Skeletal muscle tissue (tissue), 4 donors: Measurements from ENCODE around the gene MYBPC1. TPM values are rescaled to one million over a fixed set of nuclear protein-coding genes. Genes with fewer than 3 reads are reported as not detected.
A peak's percentile ranks its signal among the peaks of the same experiment; 100 is the strongest.

Source experiments
- H3K27ac ChIP-seq: one replicate; pipeline ENCODE4 v1.7.0; 2013; ENCODE audit warnings: mild to moderate bottlenecking, low read depth, low read length, inconsistent platforms
- H3K27me3 ChIP-seq, 3 donors: one replicate each; pipeline ENCODE4 v1.7.0; 2013; ENCODE audit warnings: low read length in 3 of 3; ENCODE audit not compliant: control insufficient read depth in 3 of 3, insufficient read depth in 3 of 3
- H3K36me3 ChIP-seq, 3 donors: one replicate each; pipeline ENCODE4 v1.7.0; 2013; ENCODE audit warnings: low read length in 3 of 3; ENCODE audit not compliant: control insufficient read depth in 3 of 3, insufficient read depth in 3 of 3
- H3K4me1 ChIP-seq, 3 donors: one replicate each; pipeline ENCODE4 v1.7.0; 2013; ENCODE audit warnings: low read length in 3 of 3, mild to moderate bottlenecking in 3 of 3; ENCODE audit not compliant: control insufficient read depth in 3 of 3, insufficient read depth in 3 of 3
- H3K4me3 ChIP-seq, 3 donors: one replicate each; pipeline ENCODE4 v1.7.0; 2013; ENCODE audit warnings: low read length in 3 of 3
- H3K9ac ChIP-seq, 3 donors: one replicate each; pipeline ENCODE4 v1.7.0; 2013; ENCODE audit warnings: low read length in 3 of 3, mild to moderate bottlenecking in 3 of 3, moderate library complexity in 2 of 3, low read depth in 1 of 3
- H3K9me3 ChIP-seq, 3 donors: one replicate each; pipeline ENCODE4 v1.7.0; 2013; ENCODE audit warnings: low read length in 3 of 3; ENCODE audit not compliant: control insufficient read depth in 3 of 3
- total RNA-seq: library from RNA; depleted of rRNA; stranded (reverse); fragments of >200 nt; gene quantifications from one replicate; pipeline ENCODE4 v1.2.3, GENCODE V29; 2014
- donor health status: Osteomylitis.

The MYBPC1 gene
- total RNA-seq, 1 donor from 2014 or later = 2,201 TPM

DNA sequence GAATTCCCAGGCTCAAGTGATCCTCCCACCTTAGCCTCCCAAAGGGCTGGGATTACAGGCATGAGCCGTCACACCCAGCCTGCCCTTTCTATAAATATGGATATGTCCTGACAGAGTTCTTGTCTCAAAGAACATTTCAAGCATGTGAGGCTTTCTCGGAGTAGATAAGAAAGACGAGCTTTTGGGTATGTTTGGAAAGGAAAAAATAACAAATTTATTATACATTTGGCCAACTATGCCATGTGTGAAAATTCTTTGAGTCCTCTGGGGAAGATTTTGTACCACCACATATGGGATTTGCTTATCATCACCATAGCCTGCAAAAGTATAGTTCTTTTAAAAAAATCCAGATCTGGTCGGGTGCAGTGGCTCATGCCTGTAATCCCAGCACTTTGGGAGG lies 23.7 kb upstream of the MYBPC1 start:
- H3K27me3 ChIP-seq = no peaks in the 10 kb centered on the region
- H3K27ac ChIP-seq = peak overlapping the region; percentile 74

DNA sequence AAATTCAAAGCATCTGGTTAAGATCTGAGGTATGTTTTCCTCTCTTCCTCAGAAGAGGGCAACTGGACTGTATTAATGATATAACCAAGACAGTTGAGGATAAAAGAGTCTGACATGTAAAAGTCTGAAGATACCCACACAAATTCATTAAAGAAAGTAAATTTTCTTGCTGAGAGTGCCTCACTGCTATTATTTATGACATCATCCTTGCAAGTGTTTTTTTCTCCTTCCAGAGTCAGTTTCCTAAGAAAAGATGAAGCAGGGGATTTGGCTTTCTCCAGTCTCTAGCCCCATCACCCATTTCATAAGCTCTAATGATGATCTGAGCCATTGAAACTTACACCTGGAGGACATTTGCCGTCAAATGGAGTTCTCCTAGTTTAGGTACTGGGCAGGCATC lies 21.0 kb upstream of the MYBPC1 start:
- no peak overlapping the region for H3K27ac ChIP-seq
- H3K9me3 ChIP-seq = no peaks in the 10 kb centered on the region
- peaks cover 0 to 8% (median 0%) of the 10 kb centered on the region in 3 donors for H3K4me1 ChIP-seq
- no peak overlapping the region for H3K4me3 ChIP-seq
- H3K9ac ChIP-seq = no peak overlapping the region
- H3K36me3 ChIP-seq = no peaks in the 10 kb centered on the region
- H3K27me3 ChIP-seq = no peaks in the 10 kb centered on the region

More for the DNA sequence above, 23.7 kb upstream of the MYBPC1 start:
- peaks cover 0 to 8% (median 4%) of the 10 kb centered on the region in 3 donors for H3K4me1 ChIP-seq
- H3K9ac ChIP-seq = no peak overlapping the region
- no peaks in the 10 kb centered on the region for H3K9me3 ChIP-seq
- no peaks in the 10 kb centered on the region for H3K36me3 ChIP-seq
- peak overlapping the region in 1 of 3 donors; percentile 42 for H3K4me3 ChIP-seq

DNA sequence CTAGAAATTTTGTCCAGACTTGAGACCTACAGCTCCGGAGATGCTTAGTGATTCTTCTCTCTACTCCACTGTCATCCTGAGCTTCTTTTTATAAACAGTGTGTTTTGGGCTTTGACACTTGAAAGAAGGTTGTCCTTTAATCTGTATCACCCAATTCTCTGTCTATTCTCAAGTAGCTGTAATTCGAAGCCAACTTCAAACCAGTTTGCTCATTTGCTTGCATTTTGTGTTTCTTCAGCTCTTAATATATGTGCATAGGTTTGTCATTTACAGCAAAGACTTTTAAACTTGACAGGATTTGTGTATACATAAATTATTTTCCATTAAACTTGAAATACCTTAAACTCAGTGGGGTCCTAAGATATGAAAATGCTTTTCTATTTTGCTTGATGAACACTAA lies 16.4 kb upstream of the MYBPC1 start:
- no peaks in the 10 kb centered on the region for H3K36me3 ChIP-seq
- no peaks in the 10 kb centered on the region for H3K27me3 ChIP-seq
- no peaks in the 10 kb centered on the region for H3K9me3 ChIP-seq
- H3K4me3 ChIP-seq = no peak overlapping the region
- no peak overlapping the region for H3K27ac ChIP-seq
- no peak overlapping the region for H3K9ac ChIP-seq
- H3K4me1 ChIP-seq = peaks cover 4 to 17% (median 15%) of the 10 kb centered on the region in 3 donors

DNA sequence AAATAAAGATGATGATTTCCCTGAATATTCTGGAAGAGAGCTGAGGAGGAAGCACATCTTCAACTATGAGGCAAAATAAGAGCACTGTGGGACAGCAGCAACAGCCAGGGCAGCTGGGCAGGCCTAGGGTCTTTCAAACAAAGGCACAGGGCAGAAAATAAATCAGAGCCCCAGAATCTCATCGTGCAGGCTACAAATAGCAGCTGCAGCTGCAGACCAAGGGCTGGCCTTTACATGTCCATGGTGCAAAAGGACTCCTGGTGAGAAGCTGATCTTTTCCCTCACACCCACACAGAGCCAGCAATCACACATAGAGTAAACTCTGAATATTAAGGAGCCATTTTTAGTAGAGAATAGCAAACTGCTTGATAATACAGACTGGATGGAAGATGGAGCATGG lies 13.6 kb upstream of the MYBPC1 start:
- H3K27ac ChIP-seq = no peak overlapping the region
- no peaks in the 10 kb centered on the region for H3K9me3 ChIP-seq
- H3K36me3 ChIP-seq = no peaks in the 10 kb centered on the region
- H3K9ac ChIP-seq = peak overlapping the region in 1 of 3 donors; percentile 16
- no peaks in the 10 kb centered on the region for H3K27me3 ChIP-seq
- H3K4me1 ChIP-seq = peaks cover 4 to 29% (median 20%) of the 10 kb centered on the region in 3 donors
- H3K4me3 ChIP-seq = no peak overlapping the region

DNA sequence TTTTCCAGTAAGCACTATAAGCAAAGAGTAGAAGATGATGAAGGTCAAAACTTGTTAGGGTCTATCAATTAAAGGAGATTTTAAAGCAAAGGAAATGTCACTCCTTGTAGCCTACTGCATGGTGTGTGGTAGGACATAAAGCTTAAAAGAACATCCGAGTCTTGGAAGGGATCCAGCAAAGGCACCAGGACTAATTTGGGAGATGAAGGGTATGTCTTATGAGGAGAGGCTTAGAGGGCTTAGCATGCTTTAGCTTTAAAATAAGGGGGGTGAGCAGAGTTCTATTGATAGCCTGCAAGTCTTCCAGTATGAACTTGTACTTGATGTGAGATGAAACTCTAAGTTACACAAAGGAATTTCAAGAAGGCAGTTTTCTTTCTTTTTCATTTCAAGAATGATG lies 11.8 kb upstream of the MYBPC1 start:
- Histone ChIP-seq H3K4me3 (no peak overlapping the region), H3K9me3 (no peaks in the 10 kb centered on the region), H3K4me1 (peaks cover 4 to 29% (median 20%) of the 10 kb centered on the region in 3 donors), H3K27ac (peak overlapping the region; percentile 36), H3K27me3 (no peaks in the 10 kb centered on the region), H3K9ac (no peak overlapping the region), H3K36me3 (no peaks in the 10 kb centered on the region)

DNA sequence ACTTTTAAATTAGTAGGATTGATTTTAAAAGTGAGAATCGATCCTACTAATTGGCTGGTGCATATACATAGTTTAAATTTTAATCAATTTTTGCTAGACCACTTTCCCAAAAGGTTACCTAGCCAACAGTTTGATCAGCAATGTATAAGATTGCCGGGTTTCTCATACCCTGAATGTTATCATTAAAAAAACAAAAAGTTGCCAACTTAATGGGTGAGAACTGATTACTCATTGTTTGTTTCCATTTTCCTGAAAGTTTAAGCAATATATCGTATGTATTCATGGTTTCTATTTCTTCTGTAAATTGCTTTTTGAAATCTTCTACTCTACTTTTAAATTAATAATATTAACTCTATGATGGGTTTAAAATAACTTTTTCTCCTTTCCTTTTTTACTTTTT lies 4.4 kb upstream of the MYBPC1 start:
- Histone ChIP-seq H3K27ac (no peak overlapping the region), H3K4me1 (peaks cover 2 to 8% (median 6%) of the 10 kb centered on the region in 3 donors), H3K9ac (no peak overlapping the region), H3K9me3 (no peaks in the 10 kb centered on the region), H3K36me3 (no peaks in the 10 kb centered on the region), H3K27me3 (no peaks in the 10 kb centered on the region), H3K4me3 (no peak overlapping the region)

DNA sequence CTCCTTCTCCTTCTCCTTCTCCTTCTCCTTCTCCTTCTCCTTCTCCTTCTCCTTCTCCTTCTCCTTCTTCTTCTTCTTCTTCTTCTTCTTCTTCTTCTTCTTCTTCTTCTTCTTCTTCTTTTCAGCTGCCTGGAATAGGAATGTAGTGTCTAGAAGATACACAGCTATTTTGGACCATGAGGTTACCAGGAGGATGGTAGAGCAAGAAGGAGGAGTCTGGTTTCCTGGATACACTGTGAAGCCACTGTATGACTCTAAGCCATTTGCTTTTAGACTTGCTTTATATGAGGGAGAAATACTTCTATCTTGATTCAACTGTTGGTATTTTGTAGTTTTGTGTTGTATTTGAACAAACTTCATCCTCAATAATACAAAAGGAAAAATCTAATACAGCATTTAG lies 3.0 kb upstream of the MYBPC1 start:
- Histone ChIP-seq H3K4me3 (no peak overlapping the region), H3K27me3 (no peaks in the 10 kb centered on the region), H3K9ac (no peak overlapping the region), H3K27ac (peak overlapping the region; percentile 95), H3K4me1 (peaks cover 2 to 8% (median 6%) of the 10 kb centered on the region in 3 donors), H3K9me3 (no peaks in the 10 kb centered on the region), H3K36me3 (no peaks in the 10 kb centered on the region)

DNA sequence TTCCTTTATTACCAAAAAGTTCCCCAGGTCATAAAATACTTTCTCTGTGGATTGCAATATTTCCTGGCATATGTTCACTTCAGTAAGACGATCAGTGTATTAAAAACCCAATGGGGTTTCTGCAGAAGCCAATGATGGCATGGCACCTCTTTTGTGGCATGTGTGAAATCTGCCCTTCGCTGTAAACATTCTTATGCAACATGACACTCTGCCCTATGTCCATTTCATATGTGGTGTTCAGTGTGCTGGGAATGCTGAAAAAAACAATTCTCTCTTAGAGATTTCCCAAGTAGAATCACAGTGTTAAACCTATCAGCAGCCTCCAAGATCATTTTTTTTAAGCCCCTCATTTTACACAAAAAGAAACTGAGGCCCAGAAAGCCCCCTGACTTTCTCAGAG lies 2.3 kb upstream of the MYBPC1 start:
- Histone ChIP-seq H3K27me3 (no peaks in the 10 kb centered on the region), H3K4me1 (peaks cover 2 to 8% (median 6%) of the 10 kb centered on the region in 3 donors), H3K4me3 (peak overlapping the region in 2 of 3 donors; percentile 16 to 24), H3K9me3 (no peaks in the 10 kb centered on the region), H3K27ac (peak overlapping the region; percentile 95), H3K36me3 (peaks cover 2 to 7% (median 5%) of the 10 kb centered on the region in 3 donors), H3K9ac (peak overlapping the region in 2 of 3 donors; percentile 2 to 73)

DNA sequence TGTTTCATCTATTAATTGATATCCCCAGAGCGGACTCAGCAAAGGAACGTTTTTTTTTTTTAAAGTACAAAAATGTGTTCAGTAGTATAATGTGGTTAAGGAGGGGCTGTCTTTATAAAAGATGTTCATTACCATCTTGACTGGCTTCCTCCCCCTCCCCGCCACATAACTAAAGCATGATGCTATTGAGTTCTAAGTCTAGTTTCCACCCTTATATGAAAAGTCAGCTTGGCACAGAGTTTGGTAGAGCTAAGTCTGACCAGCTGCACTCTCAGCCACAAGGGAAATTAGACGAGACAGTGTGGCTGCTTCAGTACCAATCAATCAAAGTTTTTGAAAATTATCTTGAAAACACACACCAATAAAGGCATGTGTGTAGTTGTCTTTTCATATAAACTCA lies 1.9 kb upstream of the MYBPC1 start:
- H3K9ac ChIP-seq = peak overlapping the region in 2 of 3 donors; percentile 2 to 73
- H3K4me3 ChIP-seq = peak overlapping the region; percentile 24 to 45 (median 45)
- H3K27me3 ChIP-seq = no peaks in the 10 kb centered on the region
- H3K36me3 ChIP-seq = peaks cover 5 to 10% (median 9%) of the 10 kb centered on the region in 3 donors
- H3K9me3 ChIP-seq = no peaks in the 10 kb centered on the region
- H3K27ac ChIP-seq = peak overlapping the region; percentile 95
- peaks cover 2 to 8% (median 6%) of the 10 kb centered on the region in 3 donors for H3K4me1 ChIP-seq

DNA sequence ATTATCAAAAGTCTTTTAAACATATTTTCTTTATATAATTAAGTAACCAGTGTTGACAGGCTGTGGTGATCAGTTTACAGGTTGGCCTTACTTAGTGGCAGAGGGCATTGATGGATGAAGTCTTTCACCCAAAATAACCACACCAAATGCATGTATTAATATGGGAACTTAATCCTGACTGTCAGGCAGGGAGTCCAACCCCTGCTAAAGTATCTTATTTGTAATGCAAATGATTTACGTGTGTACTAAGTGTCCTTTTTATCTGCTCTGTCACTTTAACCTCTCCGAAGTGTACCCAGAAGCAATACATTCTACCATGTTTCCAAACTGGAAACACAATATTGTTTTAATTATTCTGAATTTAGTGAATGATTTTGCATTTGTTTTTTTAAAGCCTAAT lies 1.4 kb downstream of the MYBPC1 start:
- H3K9me3 ChIP-seq = no peaks in the 10 kb centered on the region
- no peaks in the 10 kb centered on the region for H3K27me3 ChIP-seq
- H3K4me1 ChIP-seq = peaks cover 2 to 8% (median 6%) of the 10 kb centered on the region in 3 donors
- H3K36me3 ChIP-seq = peaks cover 7 to 20% (median 13%) of the 10 kb centered on the region in 3 donors
- H3K27ac ChIP-seq = peak overlapping the region; percentile 95
- peak overlapping the region; percentile 77 to 94 (median 83) for H3K9ac ChIP-seq
- peak overlapping the region; percentile 76 to 88 (median 77) for H3K4me3 ChIP-seq
